ENCODE measurements around the gene IPCEF1. TPM values are rescaled to one million over a fixed set of nuclear protein-coding genes. Genes with fewer than 3 reads are reported as not detected.

Gene IPCEF1
- total RNA-seq, 4 donors from 2014 or later: 0.63 to 5.3 (median 1.9) TPM

DNA sequence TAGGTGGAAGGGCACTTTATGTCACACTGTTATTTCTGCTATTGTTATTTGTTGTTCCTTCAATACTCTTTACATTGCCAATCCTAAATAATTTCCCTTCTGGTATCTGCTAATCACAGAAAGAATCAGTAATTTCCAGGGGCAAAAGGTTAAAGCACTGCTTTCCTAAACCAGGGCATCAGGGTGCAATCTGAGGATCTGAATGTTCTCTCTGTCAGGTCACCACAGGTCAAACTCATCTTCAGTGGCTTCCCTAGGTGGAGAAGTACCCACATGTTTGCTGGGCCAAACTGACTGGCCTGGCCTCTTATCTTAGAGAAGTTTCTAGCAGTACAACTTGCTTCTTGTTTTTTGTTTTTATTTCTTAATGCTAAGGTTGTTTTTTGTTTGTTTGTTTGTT is 198.9 kb downstream of the IPCEF1 start:
- H3K27ac ChIP-seq: no peak overlapping the region
- H3K4me3 ChIP-seq: peak overlapping the region in 1 of 4 donors; percentile 13
- no peaks in the 10 kb centered on the region for H3K9me3 ChIP-seq
- H3K27me3 ChIP-seq: no peaks in the 10 kb centered on the region
- peaks cover 0 to 34% (median 13%) of the 10 kb centered on the region in 4 donors for H3K4me1 ChIP-seq
- TF ChIP-seq POLR2A (IDR thresholded peaks at IDR 0.05): no peak
- TF ChIP-seq, protein P1, sequence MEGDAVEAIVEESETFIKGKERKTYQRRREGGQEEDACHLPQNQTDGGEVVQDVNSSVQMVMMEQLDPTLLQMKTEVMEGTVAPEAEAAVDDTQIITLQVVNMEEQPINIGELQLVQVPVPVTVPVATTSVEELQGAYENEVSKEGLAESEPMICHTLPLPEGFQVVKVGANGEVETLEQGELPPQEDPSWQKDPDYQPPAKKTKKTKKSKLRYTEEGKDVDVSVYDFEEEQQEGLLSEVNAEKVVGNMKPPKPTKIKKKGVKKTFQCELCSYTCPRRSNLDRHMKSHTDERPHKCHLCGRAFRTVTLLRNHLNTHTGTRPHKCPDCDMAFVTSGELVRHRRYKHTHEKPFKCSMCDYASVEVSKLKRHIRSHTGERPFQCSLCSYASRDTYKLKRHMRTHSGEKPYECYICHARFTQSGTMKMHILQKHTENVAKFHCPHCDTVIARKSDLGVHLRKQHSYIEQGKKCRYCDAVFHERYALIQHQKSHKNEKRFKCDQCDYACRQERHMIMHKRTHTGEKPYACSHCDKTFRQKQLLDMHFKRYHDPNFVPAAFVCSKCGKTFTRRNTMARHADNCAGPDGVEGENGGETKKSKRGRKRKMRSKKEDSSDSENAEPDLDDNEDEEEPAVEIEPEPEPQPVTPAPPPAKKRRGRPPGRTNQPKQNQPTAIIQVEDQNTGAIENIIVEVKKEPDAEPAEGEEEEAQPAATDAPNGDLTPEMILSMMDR (IDR thresholded peaks at IDR 0.05): no peak
- TF ChIP-seq EP300 (IDR thresholded peaks at IDR 0.05): no peak
- no peaks in the 10 kb centered on the region for H3K36me3 ChIP-seq
- no peak for DNase-seq (ENCODE audit: low spot score in 2 of 2)

DNA sequence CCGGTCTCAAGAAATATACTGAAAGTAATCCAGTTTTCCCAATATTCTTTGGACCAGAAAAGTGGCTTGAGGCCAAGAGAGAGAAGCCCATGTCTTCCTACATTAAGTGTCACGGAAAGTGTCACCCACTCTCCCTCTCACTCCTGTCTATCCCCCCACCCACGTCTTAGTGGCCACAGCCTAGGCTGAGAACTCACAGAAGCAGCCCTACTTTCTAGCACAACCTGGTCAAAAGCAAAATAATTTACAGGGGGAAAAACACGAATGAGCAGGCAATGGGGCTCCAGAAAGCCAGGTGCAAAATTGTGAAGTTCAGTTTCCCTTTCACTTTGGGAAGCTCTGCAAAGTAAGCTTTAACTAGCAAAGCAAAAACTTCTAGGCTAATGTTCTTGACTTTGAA is 199.5 kb downstream of the IPCEF1 start:
- Histone ChIP-seq H3K27ac (peak overlapping the region in 1 of 4 donors; percentile 46), H3K4me1 (peaks cover 0 to 34% (median 13%) of the 10 kb centered on the region in 4 donors), H3K27me3 (no peaks in the 10 kb centered on the region), H3K36me3 (no peaks in the 10 kb centered on the region), H3K4me3 (peak overlapping the region in 2 of 4 donors; percentile 13 to 14), H3K9me3 (no peaks in the 10 kb centered on the region)
- TF ChIP-seq EP300 (IDR thresholded peaks at IDR 0.05) (no peak), POLR2A (IDR thresholded peaks at IDR 0.05) (no peak)
- TF ChIP-seq, protein P1 (IDR thresholded peaks at IDR 0.05): no peak
- no peak for DNase-seq (ENCODE audit: low spot score in 2 of 2)
- WGBS, 2 donors: 56 to 70% methylated on average over 4 of the region's 4 CpGs

DNA sequence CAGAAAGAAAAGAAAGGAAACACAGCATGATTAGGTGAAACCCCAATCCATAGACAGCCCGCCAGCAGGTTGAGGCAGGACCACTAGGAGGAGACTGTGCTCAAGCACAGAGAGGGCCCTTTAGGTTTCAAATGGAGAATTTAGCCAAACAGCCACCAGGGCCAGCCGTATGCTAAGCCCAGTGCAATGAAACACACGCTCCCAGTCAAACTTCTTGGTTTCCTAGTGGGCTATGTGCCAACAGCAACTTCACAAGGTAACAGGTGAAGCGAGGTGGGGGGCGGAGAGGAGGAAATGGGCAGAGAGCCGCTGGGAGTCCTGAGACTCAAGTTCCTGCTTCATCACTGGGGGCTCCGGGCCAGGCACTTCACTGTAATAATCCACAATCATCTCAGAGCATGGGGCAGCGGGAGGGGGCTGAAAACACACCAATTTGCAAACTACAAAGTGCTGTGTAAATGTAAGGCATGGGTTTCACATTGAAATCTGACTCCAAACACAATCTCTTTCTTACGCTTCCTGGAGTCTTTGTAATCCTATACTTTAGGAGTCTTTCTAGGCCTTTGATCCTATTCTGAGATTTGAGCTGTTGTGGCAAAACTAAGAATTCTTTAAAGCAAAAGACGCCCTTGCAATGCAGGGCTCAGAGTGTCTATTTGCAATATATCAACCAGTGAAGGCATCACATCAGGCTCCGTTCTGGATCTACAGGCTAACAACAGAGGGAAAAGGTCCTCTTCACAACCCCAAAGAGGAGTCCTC is 200.3 kb downstream of the IPCEF1 start:
- no peak overlapping the region for H3K27ac ChIP-seq
- peak in 1 of 2 donors; percentile 14 for DNase-seq (ENCODE audit: low spot score in 2 of 2)
- H3K9me3 ChIP-seq: no peaks in the 10 kb centered on the region
- TF ChIP-seq, protein P1 (IDR thresholded peaks at IDR 0.05): peak; percentile 48 to 62 (median 59)
- TF ChIP-seq POLR2A (IDR thresholded peaks at IDR 0.05) (no peak), EP300 (IDR thresholded peaks at IDR 0.05) (no peak)
- 73 to 77% methylated on average over 11 of the region's 11 CpGs for WGBS, 2 donors
- H3K27me3 ChIP-seq: no peaks in the 10 kb centered on the region
- no peak overlapping the region for H3K4me3 ChIP-seq
- peaks cover 0 to 34% (median 13%) of the 10 kb centered on the region in 4 donors for H3K4me1 ChIP-seq
- H3K36me3 ChIP-seq: no peaks in the 10 kb centered on the region

DNA sequence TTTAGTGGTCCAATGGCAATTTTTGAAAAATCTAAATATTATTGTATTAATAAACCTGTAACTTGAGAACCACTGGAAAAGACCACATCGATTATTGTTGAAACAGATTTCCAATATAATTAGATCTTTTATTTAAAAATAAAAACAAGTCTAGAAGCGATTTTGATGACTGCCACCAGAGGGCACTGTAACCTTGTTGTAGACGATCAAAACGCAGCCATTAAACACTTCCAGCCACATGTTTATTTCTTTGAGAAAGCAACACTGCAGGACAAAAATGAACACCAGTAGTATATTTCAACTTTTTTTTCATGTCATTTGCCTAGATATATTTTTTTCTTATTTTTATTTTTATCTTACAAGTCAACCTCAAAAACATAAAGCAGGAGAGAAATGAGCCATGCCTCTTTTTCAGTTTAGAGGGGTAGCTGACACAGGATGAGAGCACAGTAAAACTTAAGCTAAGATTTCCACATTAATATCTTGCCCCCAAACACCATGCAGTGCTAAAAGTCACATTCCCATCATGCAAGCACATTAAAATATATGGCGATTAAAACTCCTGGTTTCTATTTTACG is 202.1 kb downstream of the IPCEF1 start:
- DNase-seq (ENCODE audit: low spot score in 2 of 2): peak; percentile 48 to 76
- WGBS, 2 donors: 19 to 20% methylated on average over 6 of the region's 6 CpGs
- no peak overlapping the region for H3K4me3 ChIP-seq
- no peaks in the 10 kb centered on the region for H3K27me3 ChIP-seq
- no peak for TF ChIP-seq EP300 (IDR thresholded peaks at IDR 0.05)
- TF ChIP-seq, protein P1 (IDR thresholded peaks at IDR 0.05): peak; percentile 62 to 84 (median 79)
- H3K27ac ChIP-seq: peak overlapping the region in 3 of 4 donors; percentile 17 to 70 (median 52)
- H3K9me3 ChIP-seq: no peaks in the 10 kb centered on the region
- H3K4me1 ChIP-seq: peaks cover 0 to 34% (median 13%) of the 10 kb centered on the region in 4 donors
- no peaks in the 10 kb centered on the region for H3K36me3 ChIP-seq

DNA sequence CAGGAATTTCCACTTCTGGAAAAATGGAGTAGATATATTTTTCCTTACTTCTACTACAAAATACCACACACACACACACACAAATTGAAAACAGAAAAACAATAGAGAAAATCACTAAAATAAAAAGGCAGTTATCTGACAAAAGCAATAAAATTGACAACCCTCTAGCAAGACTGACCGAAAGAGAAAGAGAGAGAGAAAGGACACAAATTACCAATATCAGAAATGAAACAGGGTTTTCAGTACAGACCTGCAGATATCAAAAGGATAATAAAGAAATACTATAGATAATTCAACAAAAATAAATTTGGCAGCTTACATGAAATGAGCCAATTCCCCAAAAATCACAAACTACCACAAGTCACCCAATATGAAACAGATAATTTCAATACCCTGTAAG is 212.8 kb downstream of the IPCEF1 start:
- WGBS, 2 donors: 75 to 85% methylated on average over 1 of the region's 1 CpG

More for the DNA sequence above, 212.8 kb downstream of the IPCEF1 start:
- H3K27ac ChIP-seq: no peak overlapping the region
- H3K4me1 ChIP-seq: no peaks in the 10 kb centered on the region
- TF ChIP-seq, protein P1 (IDR thresholded peaks at IDR 0.05): no peak
- TF ChIP-seq EP300 (IDR thresholded peaks at IDR 0.05) (no peak), POLR2A (IDR thresholded peaks at IDR 0.05) (no peak)
- DNase-seq (ENCODE audit: low spot score in 2 of 2): no peak
- H3K4me3 ChIP-seq: no peak overlapping the region
- H3K9me3 ChIP-seq: no peaks in the 10 kb centered on the region
- no peaks in the 10 kb centered on the region for H3K27me3 ChIP-seq
- no peaks in the 10 kb centered on the region for H3K36me3 ChIP-seq

Measured in tibial nerve (tissue), 4 donors.